22Rv1 (cell line): ENCODE results near the gene FARS2.

Experiments used
- ZFX ChIP-seq: fragments of 450-650 bp; IDR thresholded peaks from 2 replicates; pipeline ENCODE4 v1.6.1; 2017; ENCODE audit warnings: antibody characterized with exemption, borderline replicate concordance
- TF ChIP-seq, protein P1 (sequence below): fragments of 450-650 bp; IDR thresholded peaks from 2 replicates; pipeline ENCODE4 v1.5.1; 2017; ENCODE audit warnings: mild to moderate bottlenecking

DNA sequence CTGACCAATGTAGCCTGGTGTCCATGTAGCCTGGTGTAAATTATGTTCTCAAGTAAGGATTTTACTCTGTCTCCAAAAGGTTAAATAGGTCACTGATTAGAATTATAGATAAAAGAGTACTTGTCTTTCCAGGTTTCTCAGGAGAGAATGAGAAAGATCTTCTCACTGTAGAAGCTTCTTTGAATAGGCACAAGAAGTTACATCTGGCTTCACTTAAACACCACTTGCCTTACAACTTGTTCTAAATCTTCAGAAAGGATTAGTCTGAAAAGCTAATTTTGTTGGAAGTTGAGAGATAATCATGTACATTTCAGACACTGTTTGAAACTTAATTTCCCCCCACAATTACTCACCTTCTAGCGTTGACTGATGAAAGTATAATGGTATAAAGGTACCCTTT lies 275.3 kb downstream of the FARS2 start:
- TF ChIP-seq, protein P1, sequence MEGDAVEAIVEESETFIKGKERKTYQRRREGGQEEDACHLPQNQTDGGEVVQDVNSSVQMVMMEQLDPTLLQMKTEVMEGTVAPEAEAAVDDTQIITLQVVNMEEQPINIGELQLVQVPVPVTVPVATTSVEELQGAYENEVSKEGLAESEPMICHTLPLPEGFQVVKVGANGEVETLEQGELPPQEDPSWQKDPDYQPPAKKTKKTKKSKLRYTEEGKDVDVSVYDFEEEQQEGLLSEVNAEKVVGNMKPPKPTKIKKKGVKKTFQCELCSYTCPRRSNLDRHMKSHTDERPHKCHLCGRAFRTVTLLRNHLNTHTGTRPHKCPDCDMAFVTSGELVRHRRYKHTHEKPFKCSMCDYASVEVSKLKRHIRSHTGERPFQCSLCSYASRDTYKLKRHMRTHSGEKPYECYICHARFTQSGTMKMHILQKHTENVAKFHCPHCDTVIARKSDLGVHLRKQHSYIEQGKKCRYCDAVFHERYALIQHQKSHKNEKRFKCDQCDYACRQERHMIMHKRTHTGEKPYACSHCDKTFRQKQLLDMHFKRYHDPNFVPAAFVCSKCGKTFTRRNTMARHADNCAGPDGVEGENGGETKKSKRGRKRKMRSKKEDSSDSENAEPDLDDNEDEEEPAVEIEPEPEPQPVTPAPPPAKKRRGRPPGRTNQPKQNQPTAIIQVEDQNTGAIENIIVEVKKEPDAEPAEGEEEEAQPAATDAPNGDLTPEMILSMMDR: no peak
- TF ChIP-seq ZFX: no peak
